ENCODE data around the gene HSPA2. TPM values are rescaled to one million over a fixed set of nuclear protein-coding genes. Genes with fewer than 3 reads are reported as not detected.
"Not testable (repeated sequence)": the region's sequence is repeated elsewhere in the genome, so short reads cannot be mapped to it uniquely, and the experiment has no call there.

HSPA2 gene
- total RNA-seq, 2 donors from 2014 or later = 4.0 to 19.7 TPM

DNA sequence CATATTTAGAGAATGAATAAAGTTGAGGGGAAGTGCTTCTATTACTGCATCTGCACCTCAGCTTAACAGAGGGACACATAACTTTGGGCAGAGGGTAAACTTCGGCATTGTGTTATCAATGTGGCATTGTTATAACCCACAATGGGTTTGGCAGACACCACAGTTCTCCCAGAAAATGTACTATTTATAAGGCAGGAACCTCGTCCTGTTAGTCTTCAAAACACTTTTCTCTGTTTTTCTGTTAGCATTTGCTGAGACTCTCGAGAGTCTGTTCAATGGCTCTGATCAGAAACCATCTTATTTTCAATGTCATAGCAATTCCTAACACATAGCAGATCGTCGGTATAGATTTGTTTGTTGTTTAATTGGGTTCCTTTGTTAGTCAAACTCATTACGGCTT, 23.2 kb downstream of the HSPA2 start:
- TF ChIP-seq POLR2A (IDR thresholded peaks at IDR 0.05) = no peak
- TF ChIP-seq, protein P1, sequence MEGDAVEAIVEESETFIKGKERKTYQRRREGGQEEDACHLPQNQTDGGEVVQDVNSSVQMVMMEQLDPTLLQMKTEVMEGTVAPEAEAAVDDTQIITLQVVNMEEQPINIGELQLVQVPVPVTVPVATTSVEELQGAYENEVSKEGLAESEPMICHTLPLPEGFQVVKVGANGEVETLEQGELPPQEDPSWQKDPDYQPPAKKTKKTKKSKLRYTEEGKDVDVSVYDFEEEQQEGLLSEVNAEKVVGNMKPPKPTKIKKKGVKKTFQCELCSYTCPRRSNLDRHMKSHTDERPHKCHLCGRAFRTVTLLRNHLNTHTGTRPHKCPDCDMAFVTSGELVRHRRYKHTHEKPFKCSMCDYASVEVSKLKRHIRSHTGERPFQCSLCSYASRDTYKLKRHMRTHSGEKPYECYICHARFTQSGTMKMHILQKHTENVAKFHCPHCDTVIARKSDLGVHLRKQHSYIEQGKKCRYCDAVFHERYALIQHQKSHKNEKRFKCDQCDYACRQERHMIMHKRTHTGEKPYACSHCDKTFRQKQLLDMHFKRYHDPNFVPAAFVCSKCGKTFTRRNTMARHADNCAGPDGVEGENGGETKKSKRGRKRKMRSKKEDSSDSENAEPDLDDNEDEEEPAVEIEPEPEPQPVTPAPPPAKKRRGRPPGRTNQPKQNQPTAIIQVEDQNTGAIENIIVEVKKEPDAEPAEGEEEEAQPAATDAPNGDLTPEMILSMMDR (IDR thresholded peaks at IDR 0.05) = no peak

DNA sequence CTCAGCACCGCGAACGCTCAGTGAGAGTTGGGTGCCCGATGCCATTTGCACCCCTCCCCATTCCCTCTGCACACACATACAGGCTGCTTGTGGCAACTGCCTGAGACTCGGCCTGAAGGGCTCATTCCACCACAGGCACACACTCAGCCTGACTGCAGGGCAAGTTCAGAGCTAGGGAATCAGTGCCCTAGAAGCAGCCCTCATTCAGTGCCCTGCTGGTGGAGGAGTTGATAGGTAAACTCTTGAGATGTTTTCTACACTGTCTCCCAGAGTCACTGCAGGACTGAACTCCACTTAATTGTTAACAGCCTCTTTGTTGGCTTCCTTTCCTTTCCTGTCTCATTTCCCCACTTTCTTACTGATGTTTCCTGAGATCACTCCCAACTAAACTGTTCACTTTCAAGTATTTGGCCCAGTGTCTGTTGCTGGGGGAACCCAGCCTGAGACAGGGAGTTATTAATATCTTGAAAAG, 26.1 kb downstream of the HSPA2 start:
- DNase-seq = no peak
- no peaks in the 10 kb centered on the region for H3K9me3 ChIP-seq
- H3K27ac ChIP-seq = no peak overlapping the region
- TF ChIP-seq POLR2A (IDR thresholded peaks at IDR 0.05) = no peak
- no peak overlapping the region for H3K4me3 ChIP-seq
- 61 to 93% methylated on average over 5 of the region's 5 CpGs for WGBS, 2 donors
- no peaks in the 10 kb centered on the region for H3K27me3 ChIP-seq
- no peaks in the 10 kb centered on the region for H3K4me1 ChIP-seq
- ATAC-seq = no peak
- no peaks in the 10 kb centered on the region for H3K36me3 ChIP-seq (replicated peaks in 1 of 2; ENCODE audit: insufficient read depth in 1 of 2, low read depth in 2 of 2)
- intact Hi-C loops (cut with DNase I) = no loop called here

More for the DNA sequence above, 23.2 kb downstream of the HSPA2 start:
- H3K4me3 ChIP-seq = no peak overlapping the region
- intact Hi-C loops (cut with DNase I) = no loop called here
- DNase-seq (no peak), ATAC-seq (no peak)
- no peaks in the 10 kb centered on the region for H3K9me3 ChIP-seq
- no peak overlapping the region for H3K27ac ChIP-seq
- no peaks in the 10 kb centered on the region for H3K4me1 ChIP-seq
- 69 to 79% methylated on average over 6 of the region's 6 CpGs for WGBS, 2 donors
- no peaks in the 10 kb centered on the region for H3K27me3 ChIP-seq
- no peaks in the 10 kb centered on the region for H3K36me3 ChIP-seq (replicated peaks in 1 of 2; ENCODE audit: insufficient read depth in 1 of 2, low read depth in 2 of 2)

DNA sequence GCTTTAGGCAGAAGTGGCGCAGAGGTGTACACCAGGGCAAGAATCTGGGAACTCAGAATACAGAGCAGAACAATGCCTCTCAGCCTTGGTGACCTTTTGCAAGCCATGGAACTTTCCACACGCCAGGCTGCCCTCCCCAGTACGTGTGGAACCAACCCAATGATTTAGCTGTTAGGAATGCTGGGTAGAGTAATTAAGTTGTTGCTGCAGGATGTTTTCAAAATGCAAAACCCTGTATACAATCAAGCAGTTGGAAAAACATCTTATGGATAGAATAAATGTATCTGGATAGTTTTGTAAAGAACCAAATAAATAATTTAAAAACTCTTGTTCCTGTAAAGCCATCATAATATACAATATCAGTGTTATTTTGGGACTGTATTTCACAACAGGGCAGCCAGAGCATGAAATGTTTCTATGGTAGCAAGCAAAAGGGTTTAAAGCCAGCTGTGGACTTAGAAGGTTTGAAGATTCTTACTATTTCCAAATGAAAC, 28.6 kb downstream of the HSPA2 start:
- no peak overlapping the region for H3K4me3 ChIP-seq
- 65 to 82% methylated on average over 3 of the region's 3 CpGs for WGBS, 2 donors
- no peaks in the 10 kb centered on the region for H3K36me3 ChIP-seq (replicated peaks in 1 of 2; ENCODE audit: insufficient read depth in 1 of 2, low read depth in 2 of 2)
- no peak overlapping the region for H3K27ac ChIP-seq
- intact Hi-C loops (cut with DNase I) = no loop called here
- TF ChIP-seq, protein P1 (IDR thresholded peaks at IDR 0.05) = no peak
- TF ChIP-seq POLR2A (IDR thresholded peaks at IDR 0.05) = no peak
- no peaks in the 10 kb centered on the region for H3K27me3 ChIP-seq
- H3K9me3 ChIP-seq = no peaks in the 10 kb centered on the region
- H3K4me1 ChIP-seq = no peaks in the 10 kb centered on the region
- peak in 3 of 4 donors; percentile 13 to 18 (median 14) for DNase-seq
- peak; percentile 40 for ATAC-seq

DNA sequence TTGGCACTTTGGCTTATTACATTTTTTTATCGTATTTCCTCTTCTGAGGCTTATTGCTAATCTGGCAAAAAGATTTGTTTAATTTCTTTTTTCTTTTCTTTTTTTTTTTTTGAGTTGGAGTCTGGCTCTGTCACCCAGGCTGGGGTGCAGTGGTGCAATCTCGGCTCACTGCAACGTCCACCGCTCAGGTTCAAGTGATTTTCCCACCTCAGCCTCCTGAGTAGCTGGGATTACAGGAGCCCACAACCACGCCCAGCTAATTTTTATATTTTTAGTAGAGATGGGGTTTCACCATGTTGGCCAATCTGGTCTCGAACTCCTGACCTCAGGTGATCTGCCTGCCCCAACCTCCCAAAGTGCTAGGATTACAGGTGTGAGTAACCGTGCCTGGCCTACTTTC, 29.1 kb downstream of the HSPA2 start:
- H3K27me3 ChIP-seq; H3K36me3 ChIP-seq (replicated peaks in 1 of 2; ENCODE audit: insufficient read depth in 1 of 2, low read depth in 2 of 2); DNase-seq; intact Hi-C loops (cut with DNase I); H3K4me3 ChIP-seq; H3K4me1 ChIP-seq; ATAC-seq; H3K27ac ChIP-seq; H3K9me3 ChIP-seq: not testable (repeated sequence)
- 85 to 87% methylated on average over 7 of the region's 7 CpGs for WGBS, 2 donors

DNA sequence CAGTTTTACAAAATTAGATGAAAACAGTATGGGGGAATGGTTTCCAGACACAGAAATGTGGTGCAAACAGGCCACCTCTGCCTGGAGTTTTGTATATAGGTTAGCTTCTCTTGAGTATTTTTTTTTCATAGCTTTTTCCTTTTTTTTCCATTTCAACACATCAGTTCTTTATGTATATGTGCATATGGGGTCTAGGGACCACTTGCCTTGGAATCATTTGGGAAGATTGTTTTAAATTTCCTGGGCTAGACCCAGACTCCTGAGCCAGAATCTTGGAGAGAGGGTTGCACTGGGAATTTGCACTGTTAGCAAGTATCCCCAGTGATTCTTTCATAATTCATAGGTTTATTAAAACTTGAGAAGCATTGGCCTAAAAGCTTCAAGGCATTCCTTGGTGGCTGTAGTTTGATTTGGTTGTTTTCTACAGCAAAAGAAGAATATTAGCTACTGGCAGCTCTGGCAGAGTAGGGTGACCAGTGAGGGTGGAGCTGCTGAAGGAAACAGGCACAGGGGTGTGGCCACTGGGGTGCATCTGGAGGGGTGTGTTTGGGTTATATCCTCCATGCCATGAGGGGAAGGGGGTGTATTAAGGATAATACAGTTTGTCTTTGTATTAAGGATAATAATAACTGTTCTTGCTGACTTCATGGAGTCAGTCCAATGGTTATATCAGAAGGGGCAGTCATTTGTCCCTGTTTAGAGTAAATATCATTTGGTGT, 32.0 kb downstream of the HSPA2 start:
- H3K27ac ChIP-seq = no peak overlapping the region
- intact Hi-C loops (cut with DNase I) = no loop called here
- TF ChIP-seq, protein P1 (IDR thresholded peaks at IDR 0.05) = no peak
- TF ChIP-seq POLR2A (IDR thresholded peaks at IDR 0.05) = no peak
- no peaks in the 10 kb centered on the region for H3K4me1 ChIP-seq
- DNase-seq (no peak), ATAC-seq (no peak)
- no peaks in the 10 kb centered on the region for H3K36me3 ChIP-seq (replicated peaks in 1 of 2; ENCODE audit: insufficient read depth in 1 of 2, low read depth in 2 of 2)
- no peak overlapping the region for H3K4me3 ChIP-seq
- H3K9me3 ChIP-seq = no peaks in the 10 kb centered on the region
- H3K27me3 ChIP-seq = no peaks in the 10 kb centered on the region

DNA sequence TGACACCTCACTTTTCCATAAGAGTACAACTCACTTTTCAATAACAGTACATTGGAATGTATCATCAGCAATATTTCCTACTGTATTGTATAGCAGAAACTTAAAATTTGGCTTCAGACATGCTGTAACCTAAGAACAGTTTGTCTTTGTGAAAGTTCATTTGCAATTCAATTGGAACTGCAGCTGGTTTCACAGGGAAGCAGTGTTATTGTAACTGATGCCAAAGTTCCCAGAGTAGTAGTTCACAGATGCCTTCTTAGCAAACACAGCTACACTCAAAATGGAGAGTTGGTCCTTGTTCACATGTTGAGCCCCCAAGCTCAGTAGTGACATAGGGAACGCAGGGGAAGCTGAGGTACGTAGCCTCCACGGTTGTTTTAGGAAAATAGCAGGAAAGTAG, 32.6 kb downstream of the HSPA2 start:
- no peaks in the 10 kb centered on the region for H3K27me3 ChIP-seq
- intact Hi-C loops (cut with DNase I) = no loop called here
- TF ChIP-seq POLR2A (IDR thresholded peaks at IDR 0.05) = no peak
- TF ChIP-seq, protein P1 (IDR thresholded peaks at IDR 0.05) = no peak

More for the DNA sequence above, 32.6 kb downstream of the HSPA2 start:
- Histone ChIP-seq H3K4me1 (no peaks in the 10 kb centered on the region), H3K36me3 (replicated peaks in 1 of 2; ENCODE audit: insufficient read depth in 1 of 2, low read depth in 2 of 2) (no peaks in the 10 kb centered on the region), H3K9me3 (no peaks in the 10 kb centered on the region), H3K27ac (no peak overlapping the region), H3K4me3 (no peak overlapping the region)
- ATAC-seq (no peak), DNase-seq (no peak)
- WGBS, 2 donors = 84 to 91% methylated on average over 3 of the region's 3 CpGs
